ENCODE results near the gene SDF4. TPM values are rescaled to one million over a fixed set of nuclear protein-coding genes. Genes with fewer than 3 reads are reported as not detected.

The SDF4 gene
- total RNA-seq, 2 donors from 2014 or later, result 202 to 325 TPM

DNA sequence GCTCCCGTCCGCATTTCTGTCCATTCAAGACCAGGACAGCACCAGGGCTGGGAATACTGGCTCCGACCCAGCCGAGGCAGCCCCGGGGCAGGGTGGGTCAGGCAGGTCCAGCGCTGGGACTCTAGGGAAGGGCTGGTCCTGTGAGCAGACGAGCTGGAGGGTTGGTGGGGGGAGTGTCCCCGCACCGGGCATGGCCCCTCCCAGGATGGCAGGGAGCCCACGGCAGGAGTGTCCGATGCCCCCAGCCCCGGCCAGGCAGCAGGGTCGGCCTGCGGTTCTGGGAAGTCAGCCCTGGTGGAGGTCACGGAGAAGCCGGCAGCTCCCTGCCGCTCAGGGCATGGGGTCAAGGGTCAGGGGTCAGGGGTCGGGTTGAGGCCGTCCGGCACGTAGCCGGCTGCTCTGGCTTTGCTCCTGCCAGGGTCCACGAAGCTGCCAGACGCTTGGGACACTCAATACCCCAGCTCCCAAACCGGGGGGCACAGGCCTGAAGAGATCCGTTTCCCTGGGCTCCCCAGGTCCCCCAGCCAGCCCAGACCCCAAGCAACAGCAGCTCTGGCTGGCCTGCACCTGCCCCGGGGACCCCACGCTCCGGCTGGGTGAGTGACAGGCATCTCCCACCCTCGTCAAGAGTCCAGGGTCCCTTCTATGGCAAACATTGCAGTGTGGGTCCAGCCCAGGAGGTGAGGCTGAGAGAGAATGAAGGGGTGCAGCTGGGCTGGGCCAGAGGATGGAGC, 8.0 kb upstream of the SDF4 start:
- no peak overlapping the region for H3K4me3 ChIP-seq
- no peak overlapping the region for H3K9ac ChIP-seq (ENCODE audit: low read depth in 2 of 2, low read length in 2 of 2)
- TF ChIP-seq, protein P1, sequence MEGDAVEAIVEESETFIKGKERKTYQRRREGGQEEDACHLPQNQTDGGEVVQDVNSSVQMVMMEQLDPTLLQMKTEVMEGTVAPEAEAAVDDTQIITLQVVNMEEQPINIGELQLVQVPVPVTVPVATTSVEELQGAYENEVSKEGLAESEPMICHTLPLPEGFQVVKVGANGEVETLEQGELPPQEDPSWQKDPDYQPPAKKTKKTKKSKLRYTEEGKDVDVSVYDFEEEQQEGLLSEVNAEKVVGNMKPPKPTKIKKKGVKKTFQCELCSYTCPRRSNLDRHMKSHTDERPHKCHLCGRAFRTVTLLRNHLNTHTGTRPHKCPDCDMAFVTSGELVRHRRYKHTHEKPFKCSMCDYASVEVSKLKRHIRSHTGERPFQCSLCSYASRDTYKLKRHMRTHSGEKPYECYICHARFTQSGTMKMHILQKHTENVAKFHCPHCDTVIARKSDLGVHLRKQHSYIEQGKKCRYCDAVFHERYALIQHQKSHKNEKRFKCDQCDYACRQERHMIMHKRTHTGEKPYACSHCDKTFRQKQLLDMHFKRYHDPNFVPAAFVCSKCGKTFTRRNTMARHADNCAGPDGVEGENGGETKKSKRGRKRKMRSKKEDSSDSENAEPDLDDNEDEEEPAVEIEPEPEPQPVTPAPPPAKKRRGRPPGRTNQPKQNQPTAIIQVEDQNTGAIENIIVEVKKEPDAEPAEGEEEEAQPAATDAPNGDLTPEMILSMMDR (IDR thresholded peaks at IDR 0.05), result no peak
- no peak overlapping the region for H3K27ac ChIP-seq
- intact Hi-C loops (cut with DNase I), result no loop called here
- H3K36me3 ChIP-seq, result no peaks in the 10 kb centered on the region
- H3K9me3 ChIP-seq, result no peaks in the 10 kb centered on the region
- peaks cover 31% of the 10 kb centered on the region for H3K27me3 ChIP-seq
- no peak for DNase-seq
- H3K4me1 ChIP-seq, result peaks cover 8% of the 10 kb centered on the region

DNA sequence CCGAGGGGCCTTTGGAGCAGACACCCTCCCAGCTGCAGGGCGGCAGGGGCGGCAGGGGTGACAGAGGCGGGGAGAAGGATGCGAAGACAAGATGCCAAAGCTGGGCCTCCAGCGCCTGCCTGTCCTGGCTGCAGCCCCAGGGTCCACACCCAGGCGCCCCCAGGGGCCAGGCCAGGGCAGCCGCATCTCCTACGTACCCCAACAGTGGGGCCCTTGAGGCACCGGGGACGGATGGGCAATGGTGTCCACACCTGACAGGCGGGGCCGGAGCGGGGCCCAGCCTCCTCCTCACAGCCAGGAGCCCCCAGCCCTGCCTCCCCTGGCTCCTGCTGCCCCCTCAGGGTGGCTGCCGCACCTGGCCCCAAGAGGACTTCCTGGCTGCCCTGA, 7.4 kb upstream of the SDF4 start:
- peaks cover 8% of the 10 kb centered on the region for H3K4me1 ChIP-seq
- TF ChIP-seq, protein P1 (IDR thresholded peaks at IDR 0.05), result no peak
- H3K36me3 ChIP-seq, result no peaks in the 10 kb centered on the region
- H3K27me3 ChIP-seq, result peaks cover 31% of the 10 kb centered on the region
- no peak overlapping the region for H3K9ac ChIP-seq (ENCODE audit: low read depth in 2 of 2, low read length in 2 of 2)
- no peak overlapping the region for H3K4me3 ChIP-seq
- no peak overlapping the region for H3K27ac ChIP-seq
- intact Hi-C loops (cut with DNase I), result no loop called here
- H3K9me3 ChIP-seq, result no peaks in the 10 kb centered on the region
- DNase-seq, result no peak

DNA sequence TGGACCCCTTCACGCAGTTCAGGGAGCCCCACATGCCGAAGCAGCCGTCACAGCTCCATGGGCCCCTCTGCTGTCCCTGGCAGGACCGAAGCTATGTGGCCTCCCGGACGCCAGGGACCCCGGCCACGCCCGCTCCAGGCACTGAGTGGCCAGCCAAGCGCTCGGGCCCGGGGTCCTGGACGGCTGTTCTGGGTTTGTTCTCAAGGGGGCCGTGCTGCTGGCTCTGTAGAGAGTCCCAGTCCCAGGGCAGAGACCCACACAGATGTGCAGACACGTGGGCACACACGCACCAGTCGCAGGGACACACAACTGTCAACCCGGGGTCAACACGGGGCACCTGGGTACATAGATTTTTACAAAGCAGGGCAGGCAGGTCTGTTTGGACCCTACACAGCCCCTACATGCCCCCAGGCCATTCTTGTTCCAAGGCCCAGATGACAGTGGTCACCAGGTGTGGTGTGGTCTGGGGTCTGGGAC, 6.9 kb upstream of the SDF4 start:
- H3K27me3 ChIP-seq, result peaks cover 31% of the 10 kb centered on the region
- H3K36me3 ChIP-seq, result no peaks in the 10 kb centered on the region
- no peak for DNase-seq
- intact Hi-C loops (cut with DNase I), result no loop called here
- no peak overlapping the region for H3K9ac ChIP-seq (ENCODE audit: low read depth in 2 of 2, low read length in 2 of 2)
- no peak overlapping the region for H3K4me3 ChIP-seq
- TF ChIP-seq, protein P1 (IDR thresholded peaks at IDR 0.05), result no peak
- H3K9me3 ChIP-seq, result no peaks in the 10 kb centered on the region
- H3K27ac ChIP-seq, result no peak overlapping the region
- H3K4me1 ChIP-seq, result peaks cover 8% of the 10 kb centered on the region

DNA sequence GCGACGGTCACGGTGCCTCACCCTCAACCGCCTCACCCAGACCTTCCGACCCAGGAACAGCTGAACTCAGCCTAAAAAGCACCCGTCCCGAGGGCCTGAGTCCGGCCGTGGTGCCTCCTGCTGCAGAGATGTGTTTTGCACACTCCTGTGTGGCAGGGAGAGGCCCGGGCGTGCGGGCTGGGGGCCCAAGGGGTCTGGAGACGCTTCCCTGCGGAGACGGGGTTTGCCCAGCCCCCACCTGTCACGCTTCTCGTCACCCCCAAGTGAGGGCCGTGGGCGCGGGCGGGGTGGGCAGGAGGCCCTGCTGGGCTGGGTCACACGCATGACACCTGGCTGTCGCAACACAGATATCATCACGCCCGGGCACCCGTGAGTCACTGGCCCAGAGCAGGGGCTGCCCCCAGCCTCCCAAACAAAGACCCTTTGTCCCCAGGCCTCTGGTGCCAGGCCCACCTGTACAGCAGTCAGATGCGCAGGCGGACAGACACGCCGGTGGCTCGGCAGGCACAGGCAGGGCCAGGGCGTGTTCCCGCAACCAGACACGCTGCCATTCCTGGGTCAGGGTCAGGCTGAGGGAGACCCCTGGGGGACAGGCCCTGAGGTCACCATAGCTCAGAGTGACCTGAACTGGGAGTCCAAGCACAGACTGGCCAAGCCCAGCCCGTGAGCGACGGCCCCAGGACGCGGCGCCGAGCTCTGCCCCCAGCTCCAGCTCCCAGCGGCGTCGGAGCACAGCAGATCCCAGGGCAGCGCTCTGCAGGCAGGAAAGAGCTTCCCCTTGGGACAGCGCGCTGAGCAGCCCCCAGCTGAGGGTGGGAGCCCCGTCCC, 6.3 kb upstream of the SDF4 start:
- Histone ChIP-seq H3K36me3 (no peaks in the 10 kb centered on the region), H3K27ac (no peak overlapping the region), H3K9me3 (no peaks in the 10 kb centered on the region), H3K4me3 (no peak overlapping the region), H3K4me1 (peaks cover 8% of the 10 kb centered on the region), H3K27me3 (peaks cover 31% of the 10 kb centered on the region), H3K9ac (ENCODE audit: low read depth in 2 of 2, low read length in 2 of 2) (no peak overlapping the region)
- intact Hi-C loops (cut with DNase I), result no loop called here
- TF ChIP-seq, protein P1 (IDR thresholded peaks at IDR 0.05), result no peak
- DNase-seq, result no peak

DNA sequence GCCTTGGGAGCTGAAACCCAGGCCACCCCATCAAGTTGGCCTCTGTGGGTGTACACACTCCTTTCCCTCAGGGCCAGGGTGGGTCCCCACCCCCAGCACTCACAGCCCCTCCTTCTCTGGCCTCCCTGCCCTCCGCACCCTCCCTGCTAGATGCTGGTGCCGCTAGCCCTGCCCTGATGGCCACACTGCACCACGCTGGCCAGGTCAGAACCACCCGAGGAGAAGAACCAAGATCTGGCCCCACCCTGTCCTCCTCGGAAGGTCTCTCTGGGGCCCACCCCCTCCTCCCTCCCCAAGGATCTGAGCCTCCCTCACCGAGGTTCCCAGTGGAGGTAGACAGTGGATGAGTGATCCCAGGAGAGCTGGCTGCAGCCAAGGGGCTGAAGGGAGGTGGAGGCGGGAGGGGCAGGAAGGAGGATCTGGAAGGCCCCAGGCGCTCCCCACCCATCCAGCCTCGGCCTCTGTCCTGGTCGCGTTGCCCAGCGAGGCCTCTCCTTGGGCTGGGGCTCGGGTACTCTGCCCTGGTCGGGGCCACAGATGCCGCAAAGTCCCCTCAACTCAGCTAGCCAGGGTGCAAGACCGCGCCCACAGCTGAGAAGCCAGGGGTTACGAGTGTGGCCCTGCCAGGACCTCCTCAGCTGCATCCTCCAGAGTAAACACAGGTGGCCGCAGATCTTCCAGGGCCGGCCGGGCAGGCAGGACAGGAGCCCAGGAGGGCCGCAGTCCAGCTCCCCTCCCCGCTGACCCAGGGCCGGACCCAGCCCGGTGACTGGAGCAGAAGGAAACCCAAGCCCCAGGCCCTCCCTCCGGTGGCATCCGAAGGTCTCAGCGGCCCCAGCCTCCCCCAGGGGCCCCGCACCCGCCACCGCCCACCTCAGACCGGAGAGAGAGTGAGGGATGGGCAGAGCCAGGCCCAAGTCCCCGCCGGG, 5.4 kb upstream of the SDF4 start:
- Histone ChIP-seq H3K4me3 (no peak overlapping the region), H3K9ac (ENCODE audit: low read depth in 2 of 2, low read length in 2 of 2) (no peak overlapping the region), H3K4me1 (peaks cover 8% of the 10 kb centered on the region), H3K36me3 (no peaks in the 10 kb centered on the region), H3K27ac (no peak overlapping the region), H3K27me3 (peaks cover 31% of the 10 kb centered on the region), H3K9me3 (no peaks in the 10 kb centered on the region)
- TF ChIP-seq, protein P1 (IDR thresholded peaks at IDR 0.05), result no peak
- no peak for DNase-seq
- intact Hi-C loops (cut with DNase I), result no loop called here
